ENCODE data around the gene FAAP100.

The FAAP100 gene

GRCh38 chr17:81493198-81494038 lies 58.7 kb downstream of the FAAP100 start:
- H3K27me3 ChIP-seq (ENCODE audit: insufficient read depth, insufficient read length) = peaks cover 10% of the 10 kb centered on the region
- peaks cover 21% of the 10 kb centered on the region for H3K4me1 ChIP-seq (ENCODE audit: insufficient read depth, insufficient read length)
- H3K9ac ChIP-seq (ENCODE audit: insufficient read length, low read depth) = no peak overlapping the region
- no peak overlapping the region for H3K4me3 ChIP-seq (ENCODE audit: insufficient read length, low read depth)
- H3K9me3 ChIP-seq (ENCODE audit: insufficient read depth, low read length) = no peaks in the 10 kb centered on the region
- TF ChIP-seq YY1 (IDR thresholded peaks at IDR 0.05; ENCODE audit: insufficient read depth, insufficient read length) (no peak), SUZ12 (IDR thresholded peaks at IDR 0.05; ENCODE audit: extremely low read depth, insufficient read depth, insufficient read length) (no peak), ZNF274 (IDR thresholded peaks at IDR 0.05; ENCODE audit: low read depth, low read length) (no peak)
- H3K36me3 ChIP-seq (ENCODE audit: insufficient read depth, insufficient read length, low read length) = no peaks in the 10 kb centered on the region
- no peak for DNase-seq (ENCODE audit: low read depth, low spot score)

- no peak for DNase-seq (ENCODE audit: low read depth, low spot score)
- Histone ChIP-seq H3K36me3 (ENCODE audit: insufficient read depth, insufficient read length, low read length) (no peaks in the 10 kb centered on the region), H3K9me3 (ENCODE audit: insufficient read depth, low read length) (no peaks in the 10 kb centered on the region), H3K4me1 (ENCODE audit: insufficient read depth, insufficient read length) (peaks cover 21% of the 10 kb centered on the region), H3K4me3 (ENCODE audit: insufficient read length, low read depth) (no peak overlapping the region), H3K9ac (ENCODE audit: insufficient read length, low read depth) (no peak overlapping the region), H3K27me3 (ENCODE audit: insufficient read depth, insufficient read length) (peaks cover 10% of the 10 kb centered on the region)
- TF ChIP-seq YY1 (IDR thresholded peaks at IDR 0.05; ENCODE audit: insufficient read depth, insufficient read length) (no peak), SUZ12 (IDR thresholded peaks at IDR 0.05; ENCODE audit: extremely low read depth, insufficient read depth, insufficient read length) (no peak), ZNF274 (IDR thresholded peaks at IDR 0.05; ENCODE audit: low read depth, low read length) (no peak)
These were observed 59.4 kb downstream of the FAAP100 start for GRCh38 chr17:81492706-81493105.

GRCh38 chr17:81492202-81492601 lies 60.0 kb downstream of the FAAP100 start:
- H3K4me3 ChIP-seq (ENCODE audit: insufficient read length, low read depth) = no peak overlapping the region
- no peak for TF ChIP-seq ZNF274 (IDR thresholded peaks at IDR 0.05; ENCODE audit: low read depth, low read length)
- no peak for TF ChIP-seq YY1 (IDR thresholded peaks at IDR 0.05; ENCODE audit: insufficient read depth, insufficient read length)
- no peak for TF ChIP-seq SUZ12 (IDR thresholded peaks at IDR 0.05; ENCODE audit: extremely low read depth, insufficient read depth, insufficient read length)
- peaks cover 10% of the 10 kb centered on the region for H3K27me3 ChIP-seq (ENCODE audit: insufficient read depth, insufficient read length)
- H3K9ac ChIP-seq (ENCODE audit: insufficient read length, low read depth) = no peak overlapping the region
- no peak for DNase-seq (ENCODE audit: low read depth, low spot score)
- H3K4me1 ChIP-seq (ENCODE audit: insufficient read depth, insufficient read length) = peaks cover 21% of the 10 kb centered on the region
- no peaks in the 10 kb centered on the region for H3K9me3 ChIP-seq (ENCODE audit: insufficient read depth, low read length)
- H3K36me3 ChIP-seq (ENCODE audit: insufficient read depth, insufficient read length, low read length) = no peaks in the 10 kb centered on the region

- Histone ChIP-seq H3K9me3 (ENCODE audit: insufficient read depth, low read length) (no peaks in the 10 kb centered on the region), H3K4me3 (ENCODE audit: insufficient read length, low read depth) (no peak overlapping the region), H3K27me3 (ENCODE audit: insufficient read depth, insufficient read length) (peaks cover 10% of the 10 kb centered on the region), H3K36me3 (ENCODE audit: insufficient read depth, insufficient read length, low read length) (no peaks in the 10 kb centered on the region), H3K4me1 (ENCODE audit: insufficient read depth, insufficient read length) (peaks cover 21% of the 10 kb centered on the region), H3K9ac (ENCODE audit: insufficient read length, low read depth) (no peak overlapping the region)
- TF ChIP-seq ZNF274 (IDR thresholded peaks at IDR 0.05; ENCODE audit: low read depth, low read length) (no peak), YY1 (IDR thresholded peaks at IDR 0.05; ENCODE audit: insufficient read depth, insufficient read length) (no peak), SUZ12 (IDR thresholded peaks at IDR 0.05; ENCODE audit: extremely low read depth, insufficient read depth, insufficient read length) (no peak)
- no peak for DNase-seq (ENCODE audit: low read depth, low spot score)
These were observed 60.4 kb downstream of the FAAP100 start for GRCh38 chr17:81491761-81492160.

GRCh38 chr17:81491181-81491581 lies 61.0 kb downstream of the FAAP100 start:
- Histone ChIP-seq H3K4me1 (ENCODE audit: insufficient read depth, insufficient read length) (peaks cover 24% of the 10 kb centered on the region), H3K36me3 (ENCODE audit: insufficient read depth, insufficient read length, low read length) (no peaks in the 10 kb centered on the region), H3K9ac (ENCODE audit: insufficient read length, low read depth) (no peak overlapping the region), H3K27me3 (ENCODE audit: insufficient read depth, insufficient read length) (peaks cover 10% of the 10 kb centered on the region), H3K4me3 (ENCODE audit: insufficient read length, low read depth) (no peak overlapping the region), H3K9me3 (ENCODE audit: insufficient read depth, low read length) (no peaks in the 10 kb centered on the region)
- TF ChIP-seq ZNF274 (IDR thresholded peaks at IDR 0.05; ENCODE audit: low read depth, low read length) (no peak), SUZ12 (IDR thresholded peaks at IDR 0.05; ENCODE audit: extremely low read depth, insufficient read depth, insufficient read length) (no peak), YY1 (IDR thresholded peaks at IDR 0.05; ENCODE audit: insufficient read depth, insufficient read length) (no peak)
- no peak for DNase-seq (ENCODE audit: low read depth, low spot score)

- Histone ChIP-seq H3K9ac (ENCODE audit: insufficient read length, low read depth) (peak overlapping the region; percentile 94), H3K36me3 (ENCODE audit: insufficient read depth, insufficient read length, low read length) (no peaks in the 10 kb centered on the region), H3K9me3 (ENCODE audit: insufficient read depth, low read length) (no peaks in the 10 kb centered on the region), H3K4me1 (ENCODE audit: insufficient read depth, insufficient read length) (peaks cover 24% of the 10 kb centered on the region), H3K4me3 (ENCODE audit: insufficient read length, low read depth) (peak overlapping the region; percentile 8), H3K27me3 (ENCODE audit: insufficient read depth, insufficient read length) (peaks cover 10% of the 10 kb centered on the region)
- no peak for TF ChIP-seq SUZ12 (IDR thresholded peaks at IDR 0.05; ENCODE audit: extremely low read depth, insufficient read depth, insufficient read length)
- no peak for TF ChIP-seq ZNF274 (IDR thresholded peaks at IDR 0.05; ENCODE audit: low read depth, low read length)
- no peak for TF ChIP-seq YY1 (IDR thresholded peaks at IDR 0.05; ENCODE audit: insufficient read depth, insufficient read length)
- no peak for DNase-seq (ENCODE audit: low read depth, low spot score)
These were observed 61.9 kb downstream of the FAAP100 start for GRCh38 chr17:81489998-81490992.
